BLaER1 (cell line): Measurements from ENCODE around the gene UGT1A7.
"Not testable (repeated sequence)": the region's sequence is repeated elsewhere in the genome, so short reads cannot be mapped to it uniquely, and the experiment has no call there.

Experiments
- H3K27ac ChIP-seq: shearing (Covaris generic); formaldehyde crosslinking; 2 replicates; pipeline ENCODE4 v1.8.1; 2022
- H3K27me3 ChIP-seq: shearing (Covaris generic); formaldehyde crosslinking; 2 replicates; pipeline ENCODE4 v1.8.1; 2022
- H3K36me3 ChIP-seq: shearing (Covaris generic); formaldehyde crosslinking; 2 replicates; pipeline ENCODE4 v1.8.1; 2022
- H3K4me1 ChIP-seq: shearing (Covaris generic); formaldehyde crosslinking; 2 replicates; pipeline ENCODE4 v1.8.1; 2022
- H3K4me2 ChIP-seq: shearing (Covaris generic); formaldehyde crosslinking; 2 replicates; pipeline ENCODE4 v1.8.1; 2022
- H3K4me3 ChIP-seq: shearing (Covaris generic); formaldehyde crosslinking; 2 replicates; pipeline ENCODE4 v1.8.1; 2022
- H3K9ac ChIP-seq: shearing (Covaris generic); formaldehyde crosslinking; 2 replicates; pipeline ENCODE4 v1.8.1; 2022
- H3K9me3 ChIP-seq: shearing (Covaris generic); formaldehyde crosslinking; 2 replicates; pipeline ENCODE4 v1.8.1; 2022
- H4K20me1 ChIP-seq: shearing (Covaris generic); formaldehyde crosslinking; 2 replicates; pipeline ENCODE4 v1.8.1; 2022
- Cebpa-rat ChIP-seq: shearing (Covaris generic); IDR thresholded peaks from 2 replicates; pipeline ENCODE4 v1.8.1; 2022

The UGT1A7 gene

DNA sequence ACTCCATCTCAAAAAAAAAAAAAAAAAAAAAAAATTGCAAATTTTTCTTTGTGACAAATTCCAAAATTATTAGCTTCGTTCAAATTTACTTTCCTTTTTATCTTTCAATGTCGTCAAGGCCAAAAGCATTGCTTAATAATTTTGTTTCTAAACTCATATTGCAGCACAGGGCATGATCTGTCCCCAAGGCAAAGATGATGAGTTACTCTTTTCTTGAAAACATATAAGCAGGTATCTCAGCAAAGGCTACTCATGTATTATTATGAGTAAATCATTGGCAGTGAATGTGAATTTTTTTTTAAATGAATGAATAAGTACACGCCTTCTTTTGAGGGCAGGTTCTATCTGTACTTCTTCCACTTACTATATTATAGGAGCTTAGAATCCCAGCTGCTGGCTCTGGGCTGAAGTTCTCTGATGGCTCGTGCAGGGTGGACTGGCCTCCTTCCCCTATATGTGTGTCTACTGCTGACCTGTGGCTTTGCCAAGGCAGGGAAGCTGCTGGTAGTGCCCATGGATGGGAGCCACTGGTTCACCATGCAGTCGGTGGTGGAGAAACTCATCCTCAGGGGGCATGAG lies at the start of gene UGT1A7:
Gene UGT1A7 (plus strand): TSS at position 381 of the 579 bp plus-strand sequence. CDS start 37 bp downstream, at position 418.
- no peaks in the 10 kb centered on the region for H3K9me3 ChIP-seq
- peak within 1 kb of the TSS; percentile 42 for H3K4me2 ChIP-seq
- no peaks in the 10 kb centered on the region for H3K36me3 ChIP-seq
- H3K4me1 ChIP-seq: peaks cover 13% of the 10 kb centered on the region
- no peak for TF ChIP-seq Cebpa-rat
- H3K4me3 ChIP-seq: no peak within 1 kb of the TSS
- H3K27me3 ChIP-seq: no peaks in the 10 kb centered on the region
- H3K9ac ChIP-seq: no peak within 1 kb of the TSS
- H3K27ac ChIP-seq: no peak within 1 kb of the TSS
- H4K20me1 ChIP-seq: no peaks in the 10 kb centered on the region

DNA sequence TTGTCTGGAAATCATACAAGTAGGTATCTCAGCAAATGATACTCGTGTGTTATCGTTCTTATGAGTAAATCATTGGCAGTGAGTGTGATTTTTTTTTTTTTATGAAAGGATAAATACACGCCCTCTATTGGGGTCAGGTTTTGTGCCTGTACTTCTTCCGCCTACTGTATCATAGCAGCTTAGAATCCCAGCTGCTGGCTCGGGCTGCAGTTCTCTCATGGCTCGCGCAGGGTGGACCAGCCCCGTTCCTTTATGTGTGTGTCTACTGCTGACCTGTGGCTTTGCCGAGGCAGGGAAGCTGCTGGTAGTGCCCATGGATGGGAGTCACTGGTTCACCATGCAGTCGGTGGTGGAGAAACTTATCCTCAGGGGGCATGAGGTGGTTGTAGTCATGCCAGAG lies 45.4 kb upstream of the UGT1A7 start, which contains the start of gene UGT1A10:
Gene UGT1A10 (plus strand): TSS at position 143 of the 400 bp plus-strand sequence. CDS start 75 bp downstream, at position 218.
- not testable (repeated sequence) for H3K36me3 ChIP-seq, H3K9ac ChIP-seq, H3K4me3 ChIP-seq, H3K4me2 ChIP-seq, H3K27me3 ChIP-seq, H3K27ac ChIP-seq, H4K20me1 ChIP-seq, H3K9me3 ChIP-seq, H3K4me1 ChIP-seq

DNA sequence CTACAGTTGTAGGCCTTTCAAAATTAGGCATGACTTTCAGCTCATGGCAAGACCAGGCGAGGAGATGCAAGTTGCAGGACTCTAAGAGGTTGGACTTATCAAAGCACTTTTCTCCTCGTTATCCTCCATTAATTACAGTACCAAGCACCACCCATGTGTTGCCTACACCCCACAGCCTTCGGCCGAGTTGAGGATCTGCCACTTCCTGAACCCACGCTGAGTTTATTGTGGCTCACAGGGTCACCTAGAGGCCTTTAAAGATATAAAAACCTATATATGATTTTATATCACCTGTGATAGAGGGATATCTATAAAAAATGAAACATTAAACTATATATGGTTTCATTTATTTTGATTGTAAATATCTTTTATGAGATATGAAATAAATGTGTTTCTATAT lies 42.9 kb upstream of the UGT1A7 start:
- Histone ChIP-seq H3K4me2 (no peak overlapping the region), H3K27me3 (no peaks in the 10 kb centered on the region), H3K36me3 (no peaks in the 10 kb centered on the region), H4K20me1 (no peaks in the 10 kb centered on the region), H3K9ac (no peak overlapping the region), H3K27ac (no peak overlapping the region), H3K4me3 (no peak overlapping the region), H3K9me3 (peaks cover 19% of the 10 kb centered on the region), H3K4me1 (no peaks in the 10 kb centered on the region)
- TF ChIP-seq Cebpa-rat: no peak

DNA sequence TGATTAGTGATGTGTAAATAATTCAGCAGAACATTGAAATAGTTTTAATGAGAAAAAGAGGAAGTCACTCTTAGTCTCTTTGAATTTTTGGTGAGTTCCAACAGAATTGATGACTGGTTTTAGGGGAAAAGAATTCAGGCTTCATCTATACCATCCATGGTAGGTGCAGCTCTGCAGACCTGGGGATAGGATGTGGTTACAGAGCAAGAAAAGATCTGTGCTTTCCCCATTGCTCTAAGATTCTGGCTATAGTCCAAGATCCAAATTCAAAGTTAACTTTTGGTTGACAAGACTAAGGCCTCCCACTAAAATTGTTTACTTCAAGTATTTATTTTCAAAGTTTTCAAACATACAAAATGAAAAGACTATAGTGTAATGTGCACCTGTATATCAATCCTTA lies 41.8 kb upstream of the UGT1A7 start:
- Histone ChIP-seq H3K4me1 (no peaks in the 10 kb centered on the region), H3K4me2 (no peak overlapping the region), H3K9me3 (peaks cover 28% of the 10 kb centered on the region), H3K36me3 (no peaks in the 10 kb centered on the region), H3K27me3 (no peaks in the 10 kb centered on the region), H3K27ac (no peak overlapping the region), H3K4me3 (no peak overlapping the region), H4K20me1 (no peaks in the 10 kb centered on the region), H3K9ac (no peak overlapping the region)
- TF ChIP-seq Cebpa-rat: no peak

DNA sequence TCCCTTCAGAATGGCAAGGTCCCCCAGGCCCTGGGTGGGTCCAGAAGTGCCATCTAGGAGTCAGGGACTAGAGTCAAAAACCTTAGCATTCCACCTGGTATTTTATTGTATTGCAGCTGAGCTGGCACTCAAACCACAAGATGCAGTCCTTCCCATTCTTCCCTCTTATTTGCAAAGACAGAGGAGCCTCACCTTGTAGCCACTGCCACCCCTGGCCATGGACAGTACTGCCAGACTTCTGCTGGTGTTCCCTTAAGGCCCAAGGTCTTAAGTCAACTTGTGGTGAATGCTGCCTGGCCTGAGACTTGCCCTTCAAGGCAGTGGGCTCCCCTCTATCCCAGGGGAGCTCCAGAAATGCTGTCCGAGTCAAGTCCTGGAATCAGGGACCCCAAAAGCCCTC lies 38.6 kb upstream of the UGT1A7 start:
- no peak overlapping the region for H3K4me3 ChIP-seq
- H3K4me1 ChIP-seq: no peaks in the 10 kb centered on the region

DNA sequence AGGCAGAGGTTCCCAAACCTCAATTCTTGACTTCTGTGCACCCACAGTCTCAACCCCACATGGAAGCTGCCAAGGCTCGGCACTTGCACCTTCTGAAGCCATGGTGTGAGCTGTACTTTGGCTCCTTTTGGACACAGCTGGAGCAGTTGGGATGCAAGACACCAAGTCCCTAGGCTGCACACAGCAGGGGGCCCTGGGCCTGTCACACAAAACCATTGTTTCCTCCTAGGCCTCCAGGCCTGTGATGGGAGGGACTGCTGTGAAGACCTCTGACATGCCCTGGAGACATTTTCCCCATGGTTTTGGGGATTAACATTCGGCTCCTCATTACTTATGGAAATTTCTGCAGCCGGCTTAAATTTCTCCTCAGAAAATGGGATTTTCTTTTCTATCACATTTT lies 35.7 kb upstream of the UGT1A7 start:
- H3K27me3 ChIP-seq, H3K36me3 ChIP-seq, H3K4me3 ChIP-seq, H3K4me2 ChIP-seq, H4K20me1 ChIP-seq, H3K9ac ChIP-seq, H3K27ac ChIP-seq, H3K4me1 ChIP-seq: not testable (repeated sequence)
- peaks cover 56% of the 10 kb centered on the region for H3K9me3 ChIP-seq

More for the DNA sequence above, 38.6 kb upstream of the UGT1A7 start:
- no peak for TF ChIP-seq Cebpa-rat
- Histone ChIP-seq H3K4me2 (no peak overlapping the region), H3K27ac (no peak overlapping the region), H3K9me3 (peaks cover 56% of the 10 kb centered on the region), H4K20me1 (no peaks in the 10 kb centered on the region), H3K36me3 (no peaks in the 10 kb centered on the region), H3K27me3 (no peaks in the 10 kb centered on the region), H3K9ac (no peak overlapping the region)

DNA sequence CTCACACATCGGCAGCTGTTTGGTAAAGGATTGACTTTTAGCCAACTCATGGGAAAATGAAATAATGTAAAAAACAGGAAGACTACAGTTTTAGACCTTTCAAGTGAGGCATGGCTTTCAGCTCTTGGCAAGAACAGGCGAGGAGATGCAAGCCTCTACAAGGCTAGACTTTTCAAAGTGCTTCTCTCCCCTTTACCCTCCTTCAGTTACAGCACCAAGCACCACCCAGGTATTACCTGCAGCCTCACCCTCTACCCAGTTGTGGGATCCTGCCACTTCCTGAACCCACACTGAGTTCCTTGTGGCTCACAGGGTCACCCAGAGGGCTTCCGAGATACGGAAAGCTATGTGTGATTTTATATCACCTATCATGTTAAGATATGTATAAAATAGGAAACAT lies 30.7 kb upstream of the UGT1A7 start:
- Histone ChIP-seq H3K27ac (no peak overlapping the region), H3K27me3 (no peaks in the 10 kb centered on the region), H3K9me3 (peaks cover 16% of the 10 kb centered on the region), H3K9ac (no peak overlapping the region), H3K4me1 (no peaks in the 10 kb centered on the region), H3K4me3 (no peak overlapping the region), H3K36me3 (no peaks in the 10 kb centered on the region), H3K4me2 (no peak overlapping the region), H4K20me1 (no peaks in the 10 kb centered on the region)
- no peak for TF ChIP-seq Cebpa-rat

DNA sequence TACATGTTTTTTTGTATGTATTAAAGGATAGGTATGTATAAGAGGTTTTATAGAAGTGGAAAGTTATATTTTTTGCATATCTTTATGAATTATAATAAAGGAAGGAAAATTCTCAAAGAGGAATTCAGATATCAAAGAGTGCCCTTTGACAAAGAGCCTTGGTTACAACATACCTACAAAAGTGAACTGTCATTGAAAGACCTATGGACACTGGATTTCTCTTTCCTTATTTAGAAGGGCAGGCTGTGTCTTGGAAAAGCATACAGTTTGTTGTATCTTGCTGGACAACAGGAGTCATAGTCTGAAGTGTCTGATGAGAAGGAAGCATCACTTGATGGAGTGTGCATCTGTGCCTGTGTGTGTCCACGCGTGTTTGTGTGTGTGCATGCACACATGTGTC lies 30.3 kb upstream of the UGT1A7 start:
- no peak overlapping the region for H3K27ac ChIP-seq
- H4K20me1 ChIP-seq: no peaks in the 10 kb centered on the region
- H3K9me3 ChIP-seq: peaks cover 12% of the 10 kb centered on the region
- no peaks in the 10 kb centered on the region for H3K4me1 ChIP-seq
- no peaks in the 10 kb centered on the region for H3K27me3 ChIP-seq
- TF ChIP-seq Cebpa-rat: no peak
- H3K36me3 ChIP-seq: no peaks in the 10 kb centered on the region
- H3K4me2 ChIP-seq: no peak overlapping the region
- H3K9ac ChIP-seq: no peak overlapping the region
- H3K4me3 ChIP-seq: no peak overlapping the region

DNA sequence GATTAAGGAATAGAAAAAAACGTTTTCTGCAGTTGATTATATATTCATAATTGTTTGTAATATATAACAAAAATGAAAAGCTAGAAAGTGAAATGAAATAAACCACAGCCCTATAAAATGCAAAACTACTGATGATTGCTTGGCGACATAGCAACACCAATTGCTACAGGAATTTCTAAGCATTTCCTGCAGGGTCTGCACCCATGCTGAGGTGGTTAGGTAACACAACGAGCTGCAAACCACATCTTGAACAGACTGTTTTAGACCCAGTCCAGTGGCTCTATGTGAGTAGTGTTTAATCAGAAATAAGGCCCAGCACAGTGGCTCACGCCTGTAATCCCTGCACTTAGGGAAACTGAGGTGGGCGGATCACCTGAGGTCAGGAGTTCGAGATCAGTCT lies 27.2 kb upstream of the UGT1A7 start:
- H3K27me3 ChIP-seq: no peaks in the 10 kb centered on the region
- H3K4me2 ChIP-seq: no peak overlapping the region
- no peaks in the 10 kb centered on the region for H3K4me1 ChIP-seq
- H3K27ac ChIP-seq: no peak overlapping the region
- no peak overlapping the region for H3K4me3 ChIP-seq
- no peak overlapping the region for H3K9ac ChIP-seq
- no peaks in the 10 kb centered on the region for H3K9me3 ChIP-seq
- H4K20me1 ChIP-seq: no peaks in the 10 kb centered on the region
- no peak for TF ChIP-seq Cebpa-rat
- H3K36me3 ChIP-seq: no peaks in the 10 kb centered on the region

DNA sequence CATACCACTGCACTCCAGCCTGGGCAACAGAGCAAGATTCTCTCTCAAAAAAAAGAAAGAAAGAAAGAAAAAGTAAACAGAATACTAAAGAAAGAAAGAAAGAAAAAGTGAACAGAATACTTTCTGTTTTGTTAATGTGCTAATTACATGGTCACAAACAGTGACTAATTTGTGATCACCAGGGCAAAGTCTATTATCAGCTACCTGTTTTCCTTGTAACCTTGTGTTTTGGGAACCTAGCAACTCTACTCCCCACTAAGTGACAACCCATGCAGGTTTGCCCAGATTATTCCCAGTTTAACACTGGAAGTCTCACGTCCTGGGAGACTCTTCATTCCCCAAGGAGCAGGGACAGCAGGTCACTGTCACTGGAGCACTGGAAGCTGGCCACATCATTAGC lies 26.7 kb upstream of the UGT1A7 start:
- Histone ChIP-seq H4K20me1 (no peaks in the 10 kb centered on the region), H3K9me3 (no peaks in the 10 kb centered on the region), H3K4me1 (no peaks in the 10 kb centered on the region), H3K4me3 (no peak overlapping the region), H3K36me3 (no peaks in the 10 kb centered on the region), H3K27me3 (no peaks in the 10 kb centered on the region), H3K27ac (no peak overlapping the region), H3K4me2 (no peak overlapping the region), H3K9ac (no peak overlapping the region)
- TF ChIP-seq Cebpa-rat: no peak

DNA sequence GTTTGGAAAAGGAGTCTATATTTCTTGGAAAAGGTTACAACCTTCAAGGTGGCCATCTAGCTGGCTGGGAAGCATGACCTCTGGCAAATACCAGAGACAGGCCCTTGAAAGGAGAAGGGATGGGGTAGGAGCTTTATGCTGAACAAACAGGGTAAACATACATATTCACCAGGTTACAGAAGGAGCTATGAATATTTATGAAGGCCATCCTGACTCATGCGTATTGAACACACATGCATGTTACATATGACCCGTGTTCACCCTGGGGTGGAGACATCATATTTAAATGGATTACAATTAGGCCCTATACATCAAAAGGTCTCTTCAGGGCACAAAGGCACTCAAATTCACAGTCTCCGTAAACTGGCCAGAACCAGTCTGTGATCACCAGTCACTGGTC lies 25.8 kb upstream of the UGT1A7 start:
- not testable (repeated sequence) for H3K4me3 ChIP-seq, H3K27ac ChIP-seq, H3K9ac ChIP-seq, H3K27me3 ChIP-seq, H3K4me1 ChIP-seq, H3K9me3 ChIP-seq, H3K36me3 ChIP-seq, H3K4me2 ChIP-seq, H4K20me1 ChIP-seq
